Activated CD8-positive, alpha-beta memory T cell treated with anti-CD3 and anti-CD28 coated beads for 48 hours (primary cell): Measurements from ENCODE around the gene ENTPD7.
"Not testable (repeated sequence)": the region's sequence is repeated elsewhere in the genome, so short reads cannot be mapped to it uniquely, and the experiment has no call there.

Experiments
- DNase-seq, 3 experiments: peaks; one replicate each; pipeline ENCODE4 v3.0.0-alpha.2; 2020; ENCODE audit warnings: low read depth in 2 of 3, low spot score in 2 of 3

ENTPD7 gene

GRCh38 chr10:99742701-99743100 lies 83.4 kb downstream of the ENTPD7 start:
- DNase-seq = no peak

- DNase-seq = no peak
Measured at GRCh38 chr10:99743841-99744240, 84.5 kb downstream of the ENTPD7 start.

- not testable (repeated sequence) for DNase-seq
Measured at GRCh38 chr10:99746166-99746565, 86.9 kb downstream of the ENTPD7 start.

- DNase-seq = no peak
Measured at GRCh38 chr10:99748823-99749451, 89.6 kb downstream of the ENTPD7 start.

GRCh38 chr10:99750641-99751040 lies 91.3 kb downstream of the ENTPD7 start:
- DNase-seq = no peak

- DNase-seq = no peak
Measured at GRCh38 chr10:99754670-99755069, 95.4 kb downstream of the ENTPD7 start.
